Erythroblast (primary cell): ENCODE results near the gene LEPROT.

Source experiments
- DNase-seq, 2 experiments: peaks; one replicate each; lab custom pipeline; 2025; lab: John Stamatoyannopoulos, UW
- GATA1 ChIP-seq: IDR thresholded peaks from 2 replicates; pipeline ENCODE4 v1.6.1; 2011; ENCODE audit warnings: low read depth, mild to moderate bottlenecking, control low read depth, low read length, moderate library complexity
- POLR2A ChIP-seq: IDR thresholded peaks from 2 replicates; pipeline ENCODE4 v1.6.1; 2011; ENCODE audit warnings: mild to moderate bottlenecking, low read length

LEPROT gene

GRCh38 chr1:65483993-65484754 lies 63.7 kb downstream of the LEPROT start:
- no peak for DNase-seq
- TF ChIP-seq POLR2A (no peak), GATA1 (no peak)
